HG03196 (cell line): ENCODE measurements around the gene BMP2K.
"Not testable (repeated sequence)": the region's sequence is repeated elsewhere in the genome, so short reads cannot be mapped to it uniquely, and the experiment has no call there.

Source experiments
- ATAC-seq: cut with Tn5 transposase; IDR thresholded peaks from one replicate; pipeline ENCODE4 v1.9.1; 2021; ENCODE audit not compliant: unreplicated experiment

Gene BMP2K

GRCh38 chr4:78787392-78788006 lies 11.3 kb downstream of the BMP2K start:
- ATAC-seq = no peak

GRCh38 chr4:78788007-78788889 lies 12.1 kb downstream of the BMP2K start:
- no peak for ATAC-seq

- ATAC-seq = not testable (repeated sequence)
These were observed 19.7 kb downstream of the BMP2K start for GRCh38 chr4:78795594-78796416.

GRCh38 chr4:78796526-78796925 lies 20.4 kb downstream of the BMP2K start:
- no peak for ATAC-seq

- no peak for ATAC-seq
These were observed 21.7 kb downstream of the BMP2K start for GRCh38 chr4:78797777-78798284.

GRCh38 chr4:78799551-78800495 lies 23.7 kb downstream of the BMP2K start:
- ATAC-seq = no peak

GRCh38 chr4:78800965-78801364 lies 24.8 kb downstream of the BMP2K start:
- ATAC-seq = no peak

- no peak for ATAC-seq
These were observed 27.8 kb downstream of the BMP2K start for GRCh38 chr4:78803983-78804382.

GRCh38 chr4:78806943-78807460 lies 30.9 kb downstream of the BMP2K start:
- ATAC-seq = no peak

- ATAC-seq = no peak
These were observed 33.1 kb downstream of the BMP2K start for GRCh38 chr4:78809295-78809694.

- ATAC-seq = no peak
These were observed 34.0 kb downstream of the BMP2K start for GRCh38 chr4:78809928-78810835.

- no peak for ATAC-seq
These were observed 34.9 kb downstream of the BMP2K start for GRCh38 chr4:78811034-78811433.

GRCh38 chr4:78818530-78819079 lies 42.5 kb downstream of the BMP2K start:
- ATAC-seq = no peak

- no peak for ATAC-seq
These were observed 47.9 kb downstream of the BMP2K start for GRCh38 chr4:78824001-78824400.

- ATAC-seq = no peak
These were observed 51.0 kb downstream of the BMP2K start for GRCh38 chr4:78827191-78827590.

- ATAC-seq = no peak
These were observed 53.1 kb downstream of the BMP2K start for GRCh38 chr4:78829296-78829695.

GRCh38 chr4:78839676-78840075 lies 63.5 kb downstream of the BMP2K start:
- ATAC-seq = not testable (repeated sequence)

GRCh38 chr4:78840286-78840685 lies 64.1 kb downstream of the BMP2K start:
- not testable (repeated sequence) for ATAC-seq

- peak; percentile 56 for ATAC-seq
These were observed 69.3 kb downstream of the BMP2K start for GRCh38 chr4:78845472-78845871.
